CD4-positive, alpha-beta T cell treated with Interleukin-12 subunit alpha and Interleukin-12 subunit beta, for 1 hour (primary cell): ENCODE measurements around the gene ATG16L1.

Experiments
- DNase-seq: peaks from one replicate; pipeline ENCODE4 v3.0.0-alpha.2; 2020

The ATG16L1 gene

GRCh38 chr2:233251306-233252116, at the start of gene ATG16L1:
Gene ATG16L1 (plus strand): TSS chr2:233251673. CDS start chr2:233251828, 155 bp downstream.
- DNase-seq: peak; percentile 96

DNA sequence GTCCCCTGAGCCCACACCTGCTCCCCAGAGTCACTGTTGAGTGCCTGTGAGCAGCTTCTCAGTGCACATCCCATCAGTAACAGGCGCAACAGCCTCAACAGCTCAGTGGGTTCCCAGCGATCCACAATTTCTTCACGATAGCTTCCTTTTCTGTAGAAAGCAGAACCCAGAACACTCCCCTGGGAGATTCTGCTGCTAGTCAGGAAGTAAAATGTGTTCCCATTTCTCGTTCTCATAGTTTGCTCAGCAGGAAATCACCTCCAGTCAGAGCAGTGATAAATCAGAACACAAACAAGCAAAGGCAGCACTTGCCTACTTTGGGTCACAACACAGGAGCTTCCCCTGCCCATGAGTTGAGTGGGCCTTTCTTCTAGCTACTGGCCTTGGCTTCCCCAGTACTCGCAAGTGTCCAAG, 48.9 kb upstream of the ATG16L1 start:
- DNase-seq: no peak

GRCh38 chr2:233203060-233203459, 48.4 kb upstream of the ATG16L1 start:
- DNase-seq: no peak

DNA sequence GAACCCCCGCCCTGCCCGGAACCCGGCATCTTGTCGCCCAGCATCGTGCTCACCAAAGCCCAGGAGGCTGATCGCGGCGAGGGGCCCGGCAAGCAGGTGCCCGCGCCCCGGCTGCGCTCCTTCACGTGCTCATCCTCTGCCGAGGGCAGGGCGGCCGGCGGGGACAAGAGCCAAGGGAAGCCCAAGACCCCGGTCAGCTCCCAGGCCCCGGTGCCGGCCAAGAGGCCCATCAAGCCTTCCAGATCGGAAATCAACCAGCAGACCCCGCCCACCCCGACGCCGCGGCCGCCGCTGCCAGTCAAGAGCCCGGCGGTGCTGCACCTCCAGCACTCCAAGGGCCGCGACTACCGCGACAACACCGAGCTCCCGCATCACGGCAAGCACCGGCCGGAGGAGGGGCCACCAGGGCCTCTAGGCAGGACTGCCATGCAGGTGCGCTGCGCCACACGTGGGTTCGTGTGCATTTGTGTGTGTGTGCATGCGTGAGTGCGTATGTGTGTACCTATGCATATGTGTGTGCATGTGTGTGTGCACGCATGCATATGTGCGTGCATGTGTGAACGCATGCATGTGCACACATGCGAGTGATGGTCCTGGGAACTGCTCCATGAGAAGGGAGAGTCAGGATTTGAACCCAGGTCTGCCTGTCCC, 47.1 kb upstream of the ATG16L1 start:
- no peak for DNase-seq

DNA sequence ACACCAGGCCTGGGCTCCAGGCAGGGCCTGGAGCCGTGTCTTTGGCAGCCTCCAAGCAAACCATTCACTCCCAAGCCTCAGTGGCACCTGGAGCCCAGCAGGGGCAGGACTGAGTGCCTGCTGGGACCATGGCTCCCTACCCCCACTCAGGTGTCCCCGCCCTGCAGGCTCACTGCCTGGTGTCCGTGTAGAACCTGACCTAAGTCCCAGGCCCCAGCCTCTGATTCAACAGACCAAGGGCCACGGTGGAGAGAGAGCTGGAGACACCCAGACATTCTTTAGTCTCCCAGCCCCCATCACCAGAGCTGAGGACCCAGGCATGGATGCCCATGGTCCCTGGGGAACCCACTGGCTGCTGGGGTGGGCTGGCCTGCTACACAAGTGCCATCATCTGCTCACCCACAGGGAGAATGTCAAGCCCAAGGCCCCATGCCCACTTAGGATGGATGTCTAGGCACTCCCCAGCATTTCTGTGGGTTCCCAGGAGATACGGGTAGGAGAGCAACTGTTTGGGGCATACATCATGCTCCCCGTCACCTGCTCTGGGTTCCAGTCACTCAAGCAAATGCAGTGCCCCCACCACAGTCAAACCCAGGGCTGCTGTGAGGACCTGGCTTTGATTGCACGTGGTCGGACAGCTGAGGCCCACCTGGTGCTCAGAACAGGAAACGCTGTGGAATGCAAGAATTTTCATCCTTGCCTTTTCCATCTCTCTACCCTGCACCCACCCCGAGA, 42.9 kb upstream of the ATG16L1 start:
- DNase-seq: no peak

- DNase-seq: no peak
Measured at GRCh38 chr2:233209117-233209532, 42.3 kb upstream of the ATG16L1 start.

GRCh38 chr2:233209533-233210171, 41.8 kb upstream of the ATG16L1 start:
- no peak for DNase-seq

DNA sequence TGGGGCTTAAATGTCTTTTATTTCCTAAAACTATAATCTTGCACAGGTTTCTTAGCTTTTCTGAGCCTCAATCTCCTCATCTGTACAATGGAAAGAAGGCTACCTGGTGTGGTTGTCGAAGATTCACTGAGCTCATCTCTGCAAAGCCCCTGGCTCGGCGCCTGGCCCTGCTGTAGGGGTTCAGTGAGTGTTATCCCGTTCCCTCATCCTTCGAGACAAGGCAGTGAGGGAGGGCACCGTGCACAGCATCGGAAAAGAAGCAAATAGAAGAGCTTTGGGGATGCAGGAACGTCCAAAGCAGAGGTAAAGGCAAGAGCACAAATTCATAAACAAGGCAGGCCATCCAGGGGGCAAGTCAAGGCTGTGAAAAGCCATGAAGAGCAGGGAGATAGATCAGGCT, 41.2 kb upstream of the ATG16L1 start:
- no peak for DNase-seq

DNA sequence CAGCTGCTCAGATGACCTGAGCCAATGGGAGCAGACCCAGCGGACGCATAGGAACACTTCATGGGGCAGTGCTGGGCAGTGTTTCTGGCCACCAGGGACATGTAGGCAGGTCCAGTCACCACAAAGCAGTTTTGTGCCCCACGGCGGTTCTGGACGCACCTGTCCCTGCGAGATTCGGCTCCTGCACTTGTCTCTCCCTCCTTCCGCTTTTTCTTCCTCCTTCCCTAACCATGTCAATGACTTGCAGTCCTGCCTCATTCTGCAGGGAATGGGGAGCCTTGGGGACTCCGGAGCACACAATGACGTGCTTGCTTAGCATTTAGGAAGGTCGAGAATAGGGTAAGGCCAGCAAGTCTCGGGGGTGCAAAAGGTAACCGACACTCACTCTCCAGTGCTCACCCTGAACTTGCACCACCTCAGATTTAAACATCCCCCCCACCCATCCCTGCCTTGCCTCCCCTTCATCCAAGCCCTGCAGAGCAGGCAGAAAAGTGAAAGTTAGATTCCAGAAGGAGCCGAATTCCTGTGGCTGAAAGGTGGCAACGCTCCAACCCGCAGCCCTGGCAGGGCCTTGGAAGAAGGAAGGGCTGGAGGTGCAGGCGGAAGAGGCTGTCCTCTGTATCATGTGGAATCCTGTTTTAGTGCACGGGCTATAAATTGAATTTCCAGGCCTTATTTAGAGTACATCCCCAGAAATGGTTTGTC, 40.5 kb upstream of the ATG16L1 start:
- DNase-seq: no peak

GRCh38 chr2:233211548-233211895, 40.0 kb upstream of the ATG16L1 start:
- no peak for DNase-seq

DNA sequence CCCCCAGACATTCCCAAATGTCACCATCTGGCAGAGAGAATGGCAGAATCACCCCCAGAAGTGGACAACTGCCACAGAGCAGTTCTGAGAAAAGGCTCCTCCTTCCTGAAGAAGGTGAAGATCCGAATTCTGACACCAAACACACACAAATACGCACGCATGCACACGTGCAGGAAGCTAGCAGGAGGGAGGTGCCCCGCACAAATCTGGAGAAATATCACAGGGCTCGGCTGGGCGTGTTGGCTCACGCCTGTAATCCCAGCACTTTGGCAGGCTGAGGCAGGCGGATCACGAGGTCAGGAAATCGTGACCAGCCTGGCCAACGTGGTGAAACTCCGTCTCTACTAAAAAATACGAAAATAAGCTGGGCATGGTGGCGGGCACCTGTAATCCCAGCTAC, 38.5 kb upstream of the ATG16L1 start:
- DNase-seq: no peak

DNA sequence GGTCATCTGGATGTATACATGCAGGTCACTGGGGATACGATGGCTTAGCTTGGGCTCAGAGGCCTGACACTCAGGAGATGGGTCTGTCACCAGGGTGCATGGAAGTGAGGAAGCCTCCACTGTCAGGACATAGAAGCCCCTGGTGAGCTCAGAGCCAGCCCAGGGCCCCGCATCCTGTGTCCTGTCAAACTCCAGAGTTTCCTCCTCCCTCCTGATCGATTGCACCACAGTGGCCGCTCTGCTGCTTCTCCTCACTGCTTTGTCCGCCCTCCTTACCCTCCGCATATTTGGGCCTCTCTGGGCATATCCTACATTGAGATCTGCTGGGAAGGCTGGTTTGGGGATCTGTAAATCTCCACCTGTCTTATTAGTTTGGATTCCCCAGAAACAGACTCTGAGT, 37.5 kb upstream of the ATG16L1 start:
- no peak for DNase-seq

- DNase-seq: no peak
Measured at GRCh38 chr2:233217892-233218377, 33.5 kb upstream of the ATG16L1 start.

GRCh38 chr2:233218836-233219235, 32.6 kb upstream of the ATG16L1 start:
- DNase-seq: no peak

DNA sequence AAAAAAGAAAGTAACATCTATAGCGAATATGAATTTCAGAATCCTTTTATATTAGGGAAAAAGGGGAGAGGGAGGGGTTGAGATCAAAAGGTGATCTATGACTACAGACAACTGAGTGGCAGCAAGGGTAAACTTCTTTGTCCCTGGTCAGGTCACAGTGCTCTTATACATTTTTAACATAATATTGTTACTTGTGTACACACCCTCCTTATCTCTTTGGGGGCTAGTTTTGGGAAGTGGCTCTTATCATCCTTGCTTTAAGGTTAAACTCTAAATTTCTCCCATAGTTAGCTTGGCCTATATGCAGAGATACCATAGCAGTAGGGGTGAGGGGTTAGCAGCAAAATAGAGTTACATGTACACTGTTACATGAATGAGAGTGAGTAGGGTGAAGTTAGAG, 31.6 kb upstream of the ATG16L1 start:
- DNase-seq: no peak

GRCh38 chr2:233221378-233222063, 30.0 kb upstream of the ATG16L1 start:
- DNase-seq: no peak

- no peak for DNase-seq
Measured at GRCh38 chr2:233223059-233223894, 28.2 kb upstream of the ATG16L1 start.

DNA sequence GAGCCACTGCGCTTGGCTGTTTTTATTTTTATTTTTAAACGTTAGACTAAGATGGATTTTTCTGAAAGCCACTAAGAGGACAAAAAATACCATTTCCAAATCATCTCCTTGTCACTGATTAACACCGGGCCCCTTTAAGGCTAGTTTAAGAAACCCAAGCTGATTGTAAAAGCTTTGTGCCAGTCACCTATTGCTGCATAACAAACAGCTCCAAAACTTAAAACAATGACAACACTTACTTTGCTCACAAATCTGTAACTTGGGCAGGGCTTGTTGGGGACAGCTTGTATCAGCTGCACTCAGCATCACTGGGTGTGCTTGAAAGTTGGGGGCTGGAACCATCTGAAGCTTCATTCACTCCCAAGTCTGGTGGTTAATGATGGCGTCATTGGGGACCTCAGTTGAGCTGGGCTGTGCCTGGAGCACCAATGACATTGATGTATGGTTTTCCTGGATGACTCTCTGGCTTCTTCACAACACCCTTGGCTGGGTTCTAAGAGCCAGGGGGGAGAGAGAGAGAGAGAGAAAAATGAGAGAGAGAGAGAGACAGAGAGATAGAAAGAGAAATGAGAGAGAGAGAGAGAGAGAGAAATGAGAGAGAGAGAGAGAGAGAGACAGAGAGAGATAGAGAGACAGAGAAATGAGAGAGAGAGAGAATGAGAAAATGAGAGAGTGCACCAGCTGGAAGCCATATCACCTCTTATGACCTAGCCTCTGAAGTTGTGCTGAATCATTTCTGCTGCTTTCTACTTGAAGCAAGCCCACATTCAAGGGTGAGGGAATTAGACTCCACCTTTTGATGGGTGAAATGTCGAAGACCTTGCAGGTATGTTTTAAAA, 26.0 kb upstream of the ATG16L1 start:
- DNase-seq: no peak

- DNase-seq: no peak
Measured at GRCh38 chr2:233226511-233227031, 24.9 kb upstream of the ATG16L1 start.
